BE2C (cell line): ENCODE results near the gene TGM2. TPM values are rescaled to one million over a fixed set of nuclear protein-coding genes. Genes with fewer than 3 reads are reported as not detected.
A peak's percentile ranks its signal among the peaks of the same experiment; 100 is the strongest.

Source experiments
- DNase-seq: peaks from one replicate; pipeline ENCODE4 v3.0.0-alpha.2; 2020
- H3K27me3 ChIP-seq: fragments of 250-450 bp; sonication (Bioruptor Pico); 2 replicates; pipeline ENCODE4 v1.5.1; 2020; ENCODE audit warnings: mild to moderate bottlenecking
- H3K36me3 ChIP-seq: fragments of 250-450 bp; sonication (Bioruptor Pico); 2 replicates; pipeline ENCODE4 v1.5.1; 2020; ENCODE audit warnings: mild to moderate bottlenecking
- H3K4me1 ChIP-seq: fragments of 250-450 bp; sonication (Bioruptor Pico); 2 replicates; pipeline ENCODE4 v1.5.1; 2020
- H3K4me3 ChIP-seq: 2 replicates; pipeline ENCODE4 v1.5.1; 2011; ENCODE audit warnings: low read depth, low read length
- H3K9me3 ChIP-seq: fragments of 250-450 bp; sonication (Bioruptor Pico); 2 replicates; pipeline ENCODE4 v1.5.1; 2020
- CTCF ChIP-seq: IDR thresholded peaks from 2 replicates; pipeline ENCODE4 v1.5.1; 2012; ENCODE audit warnings: mild to moderate bottlenecking, low read depth, low read length
- polyA plus RNA-seq: library from polyadenylated mRNA; unstranded; fragments of >200 nt; gene quantifications from one replicate; pipeline ENCODE4 v1.2.1, GENCODE V29; 2012; ENCODE audit warnings: low read depth, missing spikeins; ENCODE audit not compliant: insufficient read length, insufficient read depth

The TGM2 gene
- 1.5 TPM for polyA plus RNA-seq

DNA sequence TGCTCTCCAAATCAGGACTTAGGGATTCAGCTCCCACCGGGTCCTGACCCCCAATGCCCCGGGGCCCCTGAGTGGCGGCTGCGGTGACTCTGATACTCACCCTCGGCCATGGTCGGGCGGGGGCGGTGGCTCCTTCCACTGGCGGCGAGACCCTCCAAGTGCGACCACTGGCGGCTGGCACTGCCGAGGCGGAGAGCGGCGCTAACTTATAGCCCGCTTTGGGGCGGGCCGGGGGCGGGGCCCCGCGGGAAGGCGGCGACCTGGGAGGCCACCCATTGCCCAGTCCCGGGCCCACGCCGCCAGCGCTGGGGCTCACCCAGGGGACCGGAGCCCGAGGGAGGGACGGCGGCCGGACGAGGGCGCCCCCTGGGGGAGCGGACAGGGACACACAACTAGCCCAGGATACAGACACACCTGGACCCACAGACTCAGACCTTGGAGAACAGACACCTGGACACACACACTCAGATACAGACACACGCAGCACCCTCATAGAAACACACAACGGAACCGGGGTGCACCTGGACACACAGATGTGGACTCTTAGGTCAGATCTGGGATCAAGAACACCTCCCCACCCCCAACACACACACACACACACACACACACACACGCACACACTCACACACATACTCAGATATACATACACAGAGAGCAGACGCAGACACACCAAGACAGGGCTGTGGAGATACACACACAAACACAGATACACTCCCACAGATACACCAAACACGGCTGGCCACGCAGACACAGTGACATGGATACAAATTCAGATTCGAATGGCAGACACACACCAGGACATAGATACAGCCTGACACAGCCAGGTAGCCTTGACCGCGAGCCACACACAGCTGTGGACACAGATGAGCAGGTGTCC is at the start of gene TGM2:
Gene TGM2 (minus strand): TSS at position 182 of the 877 bp plus-strand sequence. CDS start 72 bp downstream, at position 110.
- no peaks in the 10 kb centered on the region for H3K36me3 ChIP-seq
- no peaks in the 10 kb centered on the region for H3K4me1 ChIP-seq
- H3K27me3 ChIP-seq = no peaks in the 10 kb centered on the region
- peak; percentile 92 for DNase-seq
- peak; percentile 82 for TF ChIP-seq CTCF
- peak within 1 kb of the TSS; percentile 48 for H3K4me3 ChIP-seq
- H3K9me3 ChIP-seq = no peaks in the 10 kb centered on the region

- H3K4me1 ChIP-seq = peaks cover 4% of the 10 kb centered on the region; the same call in 1 of the 2 replicates
- TF ChIP-seq CTCF = peak; percentile 36
- DNase-seq = no peak
- no peak overlapping the region for H3K4me3 ChIP-seq
- H3K27me3 ChIP-seq = no peaks in the 10 kb centered on the region
- no peaks in the 10 kb centered on the region for H3K9me3 ChIP-seq
- H3K36me3 ChIP-seq = no peaks in the 10 kb centered on the region
These were observed 49.5 kb upstream of the TGM2 start for GRCh38 chr20:38214256-38215193.

DNA sequence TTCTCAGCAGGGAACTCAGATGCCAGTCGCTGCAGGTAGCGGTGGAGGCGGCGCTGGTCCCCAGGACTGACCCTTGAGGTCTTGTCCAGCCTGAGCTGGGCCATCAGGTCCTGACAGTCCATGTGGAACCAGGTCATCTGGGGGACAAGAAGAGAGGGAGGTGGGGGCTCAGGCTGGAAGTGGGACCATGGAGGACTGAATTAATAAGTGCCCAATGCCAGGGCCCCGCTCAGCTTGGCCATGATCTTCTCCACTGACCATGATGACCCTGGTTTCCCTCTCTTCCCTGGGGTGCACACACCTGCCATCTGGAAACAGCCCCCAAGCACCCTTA is 48.5 kb upstream of the TGM2 start:
- Histone ChIP-seq H3K4me1 (peaks cover 4% of the 10 kb centered on the region; the same call in 1 of the 2 replicates), H3K27me3 (no peaks in the 10 kb centered on the region)
- DNase-seq = no peak

DNA sequence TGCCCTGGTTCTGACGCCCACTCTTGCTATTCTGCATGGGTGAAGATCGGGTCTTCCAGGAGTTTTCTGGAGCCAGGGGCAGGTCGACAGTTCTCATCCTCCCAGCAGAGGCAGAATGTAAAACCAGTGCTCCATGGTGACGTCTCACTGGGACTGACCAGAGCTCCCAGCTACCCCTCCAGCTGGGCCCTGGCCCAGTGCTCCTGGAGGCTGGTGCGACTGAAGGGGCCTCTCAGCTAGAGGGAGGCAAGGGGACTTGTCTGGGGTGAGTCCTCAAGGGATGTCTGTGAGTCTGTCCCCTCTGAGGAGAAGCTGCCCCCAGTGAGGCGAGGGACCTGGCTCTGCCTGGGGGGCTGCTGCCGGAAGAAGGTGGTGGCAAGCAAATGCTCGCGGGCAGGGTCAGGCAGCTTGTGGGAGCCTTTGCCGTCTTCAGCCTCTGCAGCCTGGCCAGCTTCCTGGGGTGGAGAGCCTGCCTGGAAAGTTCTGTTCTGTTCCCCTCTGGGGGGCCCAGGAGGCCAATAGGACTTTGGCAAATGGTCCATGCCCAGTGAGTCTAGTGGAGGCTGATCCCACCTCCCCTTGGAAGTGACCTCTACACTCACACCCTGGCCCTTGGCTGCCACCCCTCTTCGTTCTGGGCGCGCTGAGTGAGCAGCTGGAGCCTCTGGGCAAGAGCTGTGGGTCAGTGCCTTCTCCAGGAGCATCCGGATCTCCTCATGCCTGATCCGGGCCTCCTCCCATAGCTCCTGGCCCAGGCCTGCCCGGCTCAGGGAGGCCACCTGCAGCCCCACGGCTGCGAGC is 47.9 kb upstream of the TGM2 start:
- Histone ChIP-seq H3K36me3 (no peaks in the 10 kb centered on the region), H3K4me1 (peaks cover 2% of the 10 kb centered on the region; the same call in 1 of the 2 replicates), H3K4me3 (no peak overlapping the region), H3K9me3 (no peaks in the 10 kb centered on the region), H3K27me3 (no peaks in the 10 kb centered on the region)
- no peak for DNase-seq
- no peak for TF ChIP-seq CTCF

More for the DNA sequence above, 48.5 kb upstream of the TGM2 start:
- Histone ChIP-seq H3K4me3 (no peak overlapping the region), H3K36me3 (no peaks in the 10 kb centered on the region), H3K9me3 (no peaks in the 10 kb centered on the region)
- no peak for TF ChIP-seq CTCF

GRCh38 chr20:38211200-38212097 is 46.4 kb upstream of the TGM2 start:
- no peaks in the 10 kb centered on the region for H3K4me1 ChIP-seq
- no peak for DNase-seq
- no peak for TF ChIP-seq CTCF
- no peak overlapping the region for H3K4me3 ChIP-seq
- no peaks in the 10 kb centered on the region for H3K9me3 ChIP-seq
- H3K27me3 ChIP-seq = no peaks in the 10 kb centered on the region
- no peaks in the 10 kb centered on the region for H3K36me3 ChIP-seq
